HepG2 (cell line): Measurements from ENCODE around the gene OMD. TPM values are rescaled to one million over a fixed set of nuclear protein-coding genes. Genes with fewer than 3 reads are reported as not detected.

Experiments
- GATA4 ChIP-seq: sonication (generic); IDR thresholded peaks from 2 replicates; pipeline ENCODE4 v1.6.1; 2016; ENCODE audit warnings: antibody characterized with exemption, low read depth, borderline replicate concordance
- PBX3 ChIP-seq: sonication (generic); formaldehyde crosslinking; IDR thresholded peaks from 2 replicates; pipeline ENCODE4 v1.8.1; 2023; ENCODE audit warnings: missing genetic modification reagents, inconsistent platforms, borderline replicate concordance
- RBM39 ChIP-seq: fragments of 200-400 bp; formaldehyde crosslinking; IDR thresholded peaks from one replicate; pipeline ENCODE4 v1.6.1; 2018; ENCODE audit warnings: antibody characterized with exemption, mild to moderate bottlenecking, low read depth, low read length; ENCODE audit not compliant: poor library complexity, severe bottlenecking
- TFAP4 ChIP-seq: sonication (generic); IDR thresholded peaks from 2 replicates; pipeline ENCODE4 v1.6.1; 2016; ENCODE audit warnings: low read depth, borderline replicate concordance
- TOE1 ChIP-seq: sonication (generic); formaldehyde crosslinking; IDR thresholded peaks from 2 replicates; pipeline ENCODE4 v1.4.0; 2020; ENCODE audit warnings: mild to moderate bottlenecking, missing genetic modification reagents
- ZNF318 ChIP-seq: sonication (generic); formaldehyde crosslinking; IDR thresholded peaks from 2 replicates; pipeline ENCODE4 v1.4.0; 2020; ENCODE audit warnings: mild to moderate bottlenecking, missing genetic modification reagents
- polyA plus RNA-seq, 8 experiments: library from polyadenylated mRNA; depleted of rRNA in 3 of 8; stranded (reverse) in 7 of 8; unstranded in 1 of 8; fragments of >200 nt; fragmentation: Illumina TruSeq in 4 of 8; extraction: Trizol in 4 of 8; gene quantifications; 2 replicates each; pipeline versions ENCODE4 v1.2.1 to v1.2.3, GENCODE V29; 2011 to 2016; ENCODE audit warnings: low read depth in 4 of 8, missing spikeins in 1 of 8, mixed read lengths in 1 of 8; ENCODE audit not compliant: insufficient read depth in 1 of 8
- total RNA-seq, 5 experiments: library from RNA; depleted of rRNA; stranded (reverse); fragments of >200 nt; fragmentation: Illumina TruSeq; extraction: Trizol; gene quantifications; 2 replicates each; pipeline ENCODE4 v1.2.3, GENCODE V29; 2016; ENCODE audit warnings: low read depth in 1 of 5

OMD gene
- total and polyA plus RNA-seq, 2 of the 13 experiments (the other 11 are each of a cell fraction or from before 2014, with no cell fraction given), result not detected

GRCh38 chr9:92432972-92433548 lies 8.8 kb upstream of the OMD start (continued):
- TF ChIP-seq ZNF318 (CRISPR knock-in tag), result no peak
- no peak for TF ChIP-seq PBX3
- no peak for TF ChIP-seq TFAP4
- no peak for TF ChIP-seq TOE1
- no peak for TF ChIP-seq RBM39
- no peak for TF ChIP-seq GATA4
